PC-3 (cell line): ENCODE measurements around the gene LASP1NB.
"Not testable (repeated sequence)": the region's sequence is repeated elsewhere in the genome, so short reads cannot be mapped to it uniquely, and the experiment has no call there.

Source experiments
- ATAC-seq: fragments of 200-7000 bp; cut with Tn5 transposase; 2 replicates; pipeline ENCODE4 v1.9.1; 2020; ENCODE audit warnings: mild to moderate bottlenecking, moderate library complexity
- BruUV-seq: library from RNA; stranded (reverse); fragments of 400-500 nt; replicated peaks from 2 replicates; lab custom pipeline; 2021; lab: Mats Ljungman, UMichigan
- CTCF ChIA-PET: fragments of 300-600 bp; sonication (Branson Sonifier 250); formaldehyde crosslinking; loops from one replicate; lab custom pipeline; 2022; ENCODE audit warnings: antibody characterized with exemption; lab: Charles Lee
- POLR2A ChIA-PET: fragments of 300-600 bp; sonication (Branson Sonifier 250); formaldehyde crosslinking; loops from one replicate; lab custom pipeline; 2022; ENCODE audit warnings: antibody characterized with exemption; ENCODE audit not compliant: unreplicated experiment; lab: Charles Lee
- DNase-seq: peaks from one replicate; pipeline ENCODE4 v3.0.0-alpha.2; 2015
- H2AFZ ChIP-seq: fragments of 300-600 bp; sonication (generic); 2 replicates; pipeline ENCODE4 v1.6.0; 2016; ENCODE audit warnings: antibody characterized with exemption, low read length
- H3F3A ChIP-seq: fragments of 300-600 bp; sonication (generic); one replicate; pipeline ENCODE4 v1.6.0; 2017; ENCODE audit warnings: antibody characterized with exemption, low read length, control low read depth, mild to moderate bottlenecking; ENCODE audit not compliant: unreplicated experiment
- H3K27ac ChIP-seq: fragments of 300-600 bp; sonication (generic); 2 replicates; pipeline ENCODE4 v1.5.1; 2016; ENCODE audit warnings: mild to moderate bottlenecking, low read length
- H3K27me3 ChIP-seq: fragments of 300-600 bp; sonication (generic); 2 replicates; pipeline ENCODE4 v1.6.1; 2016; ENCODE audit warnings: low read length, mixed read lengths
- H3K36me3 ChIP-seq: fragments of 300-600 bp; sonication (generic); 2 replicates; pipeline ENCODE4 v1.6.1; 2016; ENCODE audit warnings: low read depth, mixed run types, low read length, mixed read lengths
- H3K4me1 ChIP-seq: fragments of 300-600 bp; sonication (generic); 2 replicates; pipeline ENCODE4 v1.5.1; 2016; ENCODE audit warnings: low read length; ENCODE audit not compliant: insufficient read depth
- H3K4me2 ChIP-seq: fragments of 300-600 bp; sonication (generic); 2 replicates; pipeline ENCODE4 v1.6.0; 2016; ENCODE audit warnings: low read length
- H3K4me3 ChIP-seq: fragments of 300-600 bp; sonication (generic); 2 replicates; pipeline ENCODE4 v1.5.1; 2016; ENCODE audit warnings: mild to moderate bottlenecking, low read length, mixed read lengths
- H3K79me2 ChIP-seq: fragments of 300-600 bp; sonication (generic); 2 replicates; pipeline ENCODE4 v1.6.1; 2017; ENCODE audit warnings: low read length, mixed read lengths
- H3K9ac ChIP-seq: fragments of 300-600 bp; sonication (generic); 2 replicates; pipeline ENCODE4 v1.6.0; 2016; ENCODE audit warnings: mild to moderate bottlenecking, low read length
- H3K9me2 ChIP-seq: fragments of 300-600 bp; sonication (generic); replicated peaks from 2 replicates; pipeline ENCODE4 v1.6.1; 2016; ENCODE audit warnings: mixed run types, low read length, mixed read lengths
- H3K9me3 ChIP-seq: fragments of 300-600 bp; sonication (generic); 2 replicates; pipeline ENCODE4 v1.6.1; 2016; ENCODE audit warnings: low read length, mixed read lengths
- H4K20me1 ChIP-seq: fragments of 300-600 bp; sonication (generic); 2 replicates; pipeline ENCODE4 v1.6.1; 2016; ENCODE audit warnings: low read length, mixed read lengths
- CTCF ChIP-seq: fragments of 300-600 bp; sonication (generic); conservative IDR thresholded peaks from 2 replicates; pipeline ENCODE4 v1.5.1; 2017; ENCODE audit warnings: antibody characterized with exemption, low read depth, mild to moderate bottlenecking, low read length
- EZH2 ChIP-seq: fragments of 300-600 bp; sonication (generic); IDR thresholded peaks from one replicate; pipeline ENCODE4 v1.6.1; 2017; ENCODE audit warnings: antibody characterized with exemption, mild to moderate bottlenecking, low read length; ENCODE audit not compliant: unreplicated experiment
- EZH2phosphoT487 ChIP-seq: fragments of 300-600 bp; sonication (generic); IDR thresholded peaks from 2 replicates; pipeline ENCODE4 v1.6.1; 2018; ENCODE audit warnings: mild to moderate bottlenecking, antibody characterized with exemption, low read length, borderline replicate concordance
- intact Hi-C: fragments of 100-400 bp; cut with micrococcal nuclease; formaldehyde crosslinking; loops from 2 replicates; pipeline ENCODE4 v1.9.0; 2023

Gene LASP1NB

DNA sequence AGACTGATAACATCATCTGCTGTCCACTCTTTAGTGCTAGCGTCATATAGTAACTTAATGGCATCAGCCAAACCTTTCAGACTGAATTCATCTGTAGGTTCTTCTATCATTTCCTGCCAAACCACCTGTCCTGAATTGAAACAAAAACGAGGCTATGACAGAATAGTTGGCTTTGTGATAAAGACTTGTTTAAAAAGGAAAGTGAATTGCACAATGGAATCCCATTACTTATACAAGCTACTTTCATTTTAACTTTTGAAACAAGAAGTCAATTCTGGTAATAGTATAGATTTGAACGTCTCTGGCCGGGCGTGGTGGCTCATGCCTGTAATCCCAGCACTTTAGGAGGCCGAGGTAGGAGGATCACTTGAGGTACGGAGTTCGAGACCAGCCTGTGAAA, 18.2 kb downstream of the LASP1NB start:
- no peaks in the 10 kb centered on the region for H3K27me3 ChIP-seq
- BruUV-seq = no TSS peak
- TF ChIP-seq EZH2 = no peak
- TF ChIP-seq CTCF = no peak
- no peak for TF ChIP-seq EZH2phosphoT487
- H3F3A ChIP-seq = no peaks in the 10 kb centered on the region
- no peaks in the 10 kb centered on the region for H3K9me3 ChIP-seq
- no peak overlapping the region for H3K9ac ChIP-seq
- no peak overlapping the region for H3K27ac ChIP-seq
- ChIA-PET POLR2A (no interaction called here), CTCF (no interaction called here)
- no peaks in the 10 kb centered on the region for H3K79me2 ChIP-seq
- no peak overlapping the region for H2AFZ ChIP-seq
- DNase-seq (no peak), ATAC-seq (no peak)
- no peak overlapping the region for H3K4me2 ChIP-seq
- no peaks in the 10 kb centered on the region for H3K9me2 ChIP-seq
- H3K4me1 ChIP-seq = no peaks in the 10 kb centered on the region
- no peaks in the 10 kb centered on the region for H4K20me1 ChIP-seq
- intact Hi-C loops = no loop called here
- H3K36me3 ChIP-seq = no peaks in the 10 kb centered on the region
- no peak overlapping the region for H3K4me3 ChIP-seq

- Histone ChIP-seq H2AFZ (no peak overlapping the region), H3K27ac (no peak overlapping the region), H4K20me1 (no peaks in the 10 kb centered on the region), H3K36me3 (no peaks in the 10 kb centered on the region), H3K4me1 (no peaks in the 10 kb centered on the region), H3K27me3 (no peaks in the 10 kb centered on the region), H3K4me2 (no peak overlapping the region), H3K4me3 (no peak overlapping the region), H3F3A (no peaks in the 10 kb centered on the region), H3K9me3 (no peaks in the 10 kb centered on the region), H3K9ac (no peak overlapping the region), H3K79me2 (no peaks in the 10 kb centered on the region), H3K9me2 (no peaks in the 10 kb centered on the region)
- intact Hi-C loops = no loop called here
- ATAC-seq (no peak), DNase-seq (no peak)
- ChIA-PET CTCF (no interaction called here), POLR2A (no interaction called here)
- BruUV-seq = no TSS peak
- TF ChIP-seq EZH2 = no peak
- TF ChIP-seq CTCF = no peak
- no peak for TF ChIP-seq EZH2phosphoT487
Measured at GRCh38 chr17:38947189-38947588, 21.8 kb downstream of the LASP1NB start.

- H3K79me2 ChIP-seq, H3K4me3 ChIP-seq, H3K9ac ChIP-seq, H3F3A ChIP-seq, H3K4me2 ChIP-seq, H3K9me2 ChIP-seq, DNase-seq, H3K36me3 ChIP-seq, H3K27me3 ChIP-seq, H3K27ac ChIP-seq, H3K9me3 ChIP-seq, H3K4me1 ChIP-seq, POLR2A ChIA-PET, H4K20me1 ChIP-seq, BruUV-seq, ATAC-seq, intact Hi-C loops, H2AFZ ChIP-seq, CTCF ChIA-PET: not testable (repeated sequence)
Measured at GRCh38 chr17:38953800-38954199, 28.4 kb downstream of the LASP1NB start.
